Panc1 (cell line): ENCODE data around the gene FMO3.

Experiments
- POLR2AphosphoS5 ChIP-seq: IDR thresholded peaks from 2 replicates; pipeline ENCODE4 v1.6.1; 2012; ENCODE audit warnings: mild to moderate bottlenecking, low read depth, low read length, moderate library complexity
- REST ChIP-seq, 2 experiments: IDR thresholded peaks; 2 replicates each; pipeline ENCODE4 v1.6.1; 2011 to 2012; ENCODE audit warnings: low read depth in 2 of 2, control low read depth in 1 of 2, low read length in 1 of 2, mild to moderate bottlenecking in 1 of 2, moderate library complexity in 1 of 2; ENCODE audit not compliant: insufficient read depth in 1 of 2
- SIN3A ChIP-seq: IDR thresholded peaks from 2 replicates; pipeline ENCODE4 v1.6.1; 2012; ENCODE audit warnings: low read depth, mild to moderate bottlenecking, low read length, moderate library complexity, borderline replicate concordance; ENCODE audit not compliant: insufficient read depth
- TCF7L2 ChIP-seq: IDR thresholded peaks from 2 replicates; pipeline ENCODE4 v1.6.1; 2011; ENCODE audit warnings: mild to moderate bottlenecking, low read depth, low read length, inconsistent platforms
- TF ChIP-seq, protein P1 (sequence below): fragments of 450-650 bp; IDR thresholded peaks from 2 replicates; pipeline ENCODE4 v1.5.1; 2017; ENCODE audit warnings: mild to moderate bottlenecking

DNA sequence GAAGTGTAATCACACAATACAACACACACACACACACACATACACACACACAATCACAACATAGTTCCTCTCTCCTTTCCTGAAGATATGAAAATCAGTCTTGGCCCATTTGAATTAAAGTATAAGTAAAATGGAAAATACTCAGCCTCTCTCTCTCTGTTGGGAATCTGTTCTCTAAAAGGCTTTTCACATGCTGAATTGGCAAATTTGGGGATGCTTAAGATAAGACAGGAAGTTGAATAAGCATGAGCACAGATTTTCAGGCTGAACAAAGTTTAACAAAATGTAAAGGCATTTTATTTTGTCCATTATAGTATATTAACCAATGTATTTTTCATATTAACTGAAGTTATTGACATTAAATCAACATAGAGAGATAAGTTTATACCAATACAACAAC lies 70.7 kb downstream of the FMO3 start:
- TF ChIP-seq REST (IDR thresholded peaks at IDR 0.05; ENCODE audit: insufficient read depth in 1 of 2, low read depth in 2 of 2, low read length in 1 of 2), result no peak
- TF ChIP-seq, protein P1, sequence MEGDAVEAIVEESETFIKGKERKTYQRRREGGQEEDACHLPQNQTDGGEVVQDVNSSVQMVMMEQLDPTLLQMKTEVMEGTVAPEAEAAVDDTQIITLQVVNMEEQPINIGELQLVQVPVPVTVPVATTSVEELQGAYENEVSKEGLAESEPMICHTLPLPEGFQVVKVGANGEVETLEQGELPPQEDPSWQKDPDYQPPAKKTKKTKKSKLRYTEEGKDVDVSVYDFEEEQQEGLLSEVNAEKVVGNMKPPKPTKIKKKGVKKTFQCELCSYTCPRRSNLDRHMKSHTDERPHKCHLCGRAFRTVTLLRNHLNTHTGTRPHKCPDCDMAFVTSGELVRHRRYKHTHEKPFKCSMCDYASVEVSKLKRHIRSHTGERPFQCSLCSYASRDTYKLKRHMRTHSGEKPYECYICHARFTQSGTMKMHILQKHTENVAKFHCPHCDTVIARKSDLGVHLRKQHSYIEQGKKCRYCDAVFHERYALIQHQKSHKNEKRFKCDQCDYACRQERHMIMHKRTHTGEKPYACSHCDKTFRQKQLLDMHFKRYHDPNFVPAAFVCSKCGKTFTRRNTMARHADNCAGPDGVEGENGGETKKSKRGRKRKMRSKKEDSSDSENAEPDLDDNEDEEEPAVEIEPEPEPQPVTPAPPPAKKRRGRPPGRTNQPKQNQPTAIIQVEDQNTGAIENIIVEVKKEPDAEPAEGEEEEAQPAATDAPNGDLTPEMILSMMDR, result no peak
- TF ChIP-seq TCF7L2, result no peak
- no peak for TF ChIP-seq POLR2AphosphoS5
- TF ChIP-seq SIN3A, result no peak
